ENCODE measurements around the gene HNRNPA3.

Gene HNRNPA3

GRCh38 chr2:177264693-177265587 is 52.3 kb downstream of the HNRNPA3 start, which contains the start of gene NFE2L2:
Gene NFE2L2, minus strand, starts transcription at chr2:177264727. Its CDS starts 151 bp downstream, at chr2:177264576.
- Histone ChIP-seq H3K27ac (ENCODE audit: extremely low read depth, low read depth, low read length) (peak within 1 kb of the TSS; percentile 96), H3K36me3 (ENCODE audit: control insufficient read depth in 2 of 2, insufficient read depth in 1 of 2, low read length in 2 of 2) (no peaks in the 10 kb centered on the region), H3K4me1 (ENCODE audit: control insufficient read depth, insufficient read depth, low read length) (peaks cover 12% of the 10 kb centered on the region), H3K4me3 (ENCODE audit: low read depth, low read length) (peak within 1 kb of the TSS; percentile 95), H3K9me3 (ENCODE audit: control insufficient read depth, insufficient read depth, low read depth, low read length) (no peaks in the 10 kb centered on the region)
- POLR2A ChIA-PET: interaction anchor here (0.6 to 3.2 kb wide), 18 partner anchors 9 to 463 kb away, joined by 3 to 23 read pairs (median 6); partner anchors contain the start of gene HNRNPA3
- CTCF ChIA-PET: interaction anchor here (0.6 to 2.8 kb wide), 20 partner anchors 8 to 1138 kb away, joined by 3 to 25 read pairs (median 4); no protein-coding TSS in a partner anchor
- TF ChIP-seq ELK4 (IDR thresholded peaks at IDR 0.05; ENCODE audit: borderline replicate concordance, low read depth, low read length): no peak
- TF ChIP-seq ZNF580 (tag by site-specific recombination; IDR thresholded peaks at IDR 0.05): no peak
- no peak for TF ChIP-seq MYNN (tag by site-specific recombination; IDR thresholded peaks at IDR 0.05; ENCODE audit: borderline replicate concordance)
- no peak for TF ChIP-seq ZNF248 (tag by site-specific recombination; IDR thresholded peaks at IDR 0.05)
- no peak for TF ChIP-seq ZNF350 (tag by site-specific recombination; IDR thresholded peaks at IDR 0.05)
- no peak for TF ChIP-seq TSHZ1 (tag by site-specific recombination; IDR thresholded peaks at IDR 0.05; ENCODE audit: borderline replicate concordance)
- TF ChIP-seq ZNF169 (tag by site-specific recombination; IDR thresholded peaks at IDR 0.05): no peak
- 0 out of 2 replicates have a peak, but pooled peaks have one; percentile 23 for TF ChIP-seq ZNF639 (tag by site-specific recombination; IDR thresholded peaks at IDR 0.05)
- no peak for TF ChIP-seq ZNF157 (tag by site-specific recombination; IDR thresholded peaks at IDR 0.05)
- TF ChIP-seq KLF17 (tag by site-specific recombination; IDR thresholded peaks at IDR 0.05): 0 out of 2 replicates have a peak, but pooled peaks have one; percentile 47
- TF ChIP-seq ZNF768 (tag by site-specific recombination; IDR thresholded peaks at IDR 0.05): no peak
- peak; percentile 78 for TF ChIP-seq KLF10 (tag by site-specific recombination; IDR thresholded peaks at IDR 0.05)
- peak; percentile 11; the same call in 1 of the 2 replicates for TF ChIP-seq ZNF394 (tag by site-specific recombination; IDR thresholded peaks at IDR 0.05; ENCODE audit: borderline replicate concordance)
- no peak for TF ChIP-seq YY2 (tag by site-specific recombination; IDR thresholded peaks at IDR 0.05)
- no peak for TF ChIP-seq ZNF416 (tag by site-specific recombination; IDR thresholded peaks at IDR 0.05)
- no peak for TF ChIP-seq ZSCAN18 (tag by site-specific recombination; IDR thresholded peaks at IDR 0.05)
- TF ChIP-seq ATF2 (tag by site-specific recombination; IDR thresholded peaks at IDR 0.05; ENCODE audit: low read depth): no peak
- TF ChIP-seq SETDB1 (IDR thresholded peaks at IDR 0.05; ENCODE audit: insufficient read length, low read length): no peak
- TF ChIP-seq KLF7 (tag by site-specific recombination; IDR thresholded peaks at IDR 0.05; ENCODE audit: borderline replicate concordance): peak; percentile 75; the same call in 1 of the 2 replicates
- no peak for TF ChIP-seq ZNF23 (tag by site-specific recombination; IDR thresholded peaks at IDR 0.05; ENCODE audit: borderline replicate concordance)
- no peak for TF ChIP-seq ZNF114 (tag by site-specific recombination; IDR thresholded peaks at IDR 0.05)
- no peak for TF ChIP-seq MEIS1 (CRISPR knock-in tag; IDR thresholded peaks at IDR 0.05; ENCODE audit: borderline replicate concordance)
- no peak for TF ChIP-seq ZNF175 (tag by site-specific recombination; IDR thresholded peaks at IDR 0.05)
- TF ChIP-seq SP2 (tag by site-specific recombination; IDR thresholded peaks at IDR 0.05): peak; percentile 78
- TF ChIP-seq ZNF561 (tag by site-specific recombination; IDR thresholded peaks at IDR 0.05; ENCODE audit: borderline replicate concordance): no peak
